ENCODE results near the gene PROCA1.

PROCA1 gene

GRCh38 chr17:28703552-28704218 lies 8.0 kb downstream of the PROCA1 start:
- Histone ChIP-seq H3K79me2 (ENCODE audit: control insufficient read depth, low read length) (no peaks in the 10 kb centered on the region), H3F3A (ENCODE audit: control insufficient read depth, insufficient read depth) (peaks cover 10% of the 10 kb centered on the region), H3K27ac (ENCODE audit: low read depth, low read length) (no peak overlapping the region), H3K4me2 (ENCODE audit: low read length) (no peak overlapping the region), H3K4me1 (ENCODE audit: control insufficient read depth, low read length) (no peaks in the 10 kb centered on the region), H3K27me3 (ENCODE audit: control insufficient read depth, low read length) (no peaks in the 10 kb centered on the region), H3K4me3 (ENCODE audit: low read length) (no peak overlapping the region), H3K9me3 (ENCODE audit: control insufficient read depth, insufficient read depth, low read length) (no peaks in the 10 kb centered on the region), H3K36me3 (ENCODE audit: control insufficient read depth, low read length) (peaks cover 64% of the 10 kb centered on the region), H4K20me1 (ENCODE audit: control insufficient read depth, insufficient read depth, low read depth, low read length) (no peaks in the 10 kb centered on the region), H3K9me2 (replicated peaks; ENCODE audit: control insufficient read depth, low read length) (no peaks in the 10 kb centered on the region)
- TF ChIP-seq, protein P1, sequence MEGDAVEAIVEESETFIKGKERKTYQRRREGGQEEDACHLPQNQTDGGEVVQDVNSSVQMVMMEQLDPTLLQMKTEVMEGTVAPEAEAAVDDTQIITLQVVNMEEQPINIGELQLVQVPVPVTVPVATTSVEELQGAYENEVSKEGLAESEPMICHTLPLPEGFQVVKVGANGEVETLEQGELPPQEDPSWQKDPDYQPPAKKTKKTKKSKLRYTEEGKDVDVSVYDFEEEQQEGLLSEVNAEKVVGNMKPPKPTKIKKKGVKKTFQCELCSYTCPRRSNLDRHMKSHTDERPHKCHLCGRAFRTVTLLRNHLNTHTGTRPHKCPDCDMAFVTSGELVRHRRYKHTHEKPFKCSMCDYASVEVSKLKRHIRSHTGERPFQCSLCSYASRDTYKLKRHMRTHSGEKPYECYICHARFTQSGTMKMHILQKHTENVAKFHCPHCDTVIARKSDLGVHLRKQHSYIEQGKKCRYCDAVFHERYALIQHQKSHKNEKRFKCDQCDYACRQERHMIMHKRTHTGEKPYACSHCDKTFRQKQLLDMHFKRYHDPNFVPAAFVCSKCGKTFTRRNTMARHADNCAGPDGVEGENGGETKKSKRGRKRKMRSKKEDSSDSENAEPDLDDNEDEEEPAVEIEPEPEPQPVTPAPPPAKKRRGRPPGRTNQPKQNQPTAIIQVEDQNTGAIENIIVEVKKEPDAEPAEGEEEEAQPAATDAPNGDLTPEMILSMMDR (IDR thresholded peaks at IDR 0.05; ENCODE audit: low read depth, low read length, poor library complexity, severe bottlenecking), result no peak
- no peak for TF ChIP-seq EZH2phosphoT487 (IDR thresholded peaks at IDR 0.05; ENCODE audit: borderline replicate concordance, low read length)

DNA sequence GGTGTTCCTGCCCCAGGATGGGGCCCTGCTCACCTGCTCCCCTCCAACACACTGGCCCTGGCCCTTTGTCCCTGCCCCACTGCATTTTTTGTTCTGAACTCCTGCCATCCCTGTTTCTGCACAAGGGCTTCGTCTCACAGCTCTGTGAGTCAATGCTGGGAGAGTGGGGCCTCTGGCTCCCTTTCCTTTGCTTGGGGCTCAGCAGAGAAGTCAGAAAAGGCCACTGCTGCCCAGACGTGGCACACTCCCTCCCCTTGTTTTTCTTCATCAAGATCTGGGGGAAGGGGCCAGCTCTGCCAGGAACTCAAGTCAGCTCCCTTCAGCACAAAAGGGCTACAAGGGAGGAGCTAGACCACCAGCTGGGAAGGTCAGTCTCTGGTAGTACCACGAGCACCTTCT lies 8.9 kb downstream of the PROCA1 start:
- Histone ChIP-seq H3K9me2 (replicated peaks; ENCODE audit: control insufficient read depth, low read length) (no peaks in the 10 kb centered on the region), H3K9me3 (ENCODE audit: control insufficient read depth, insufficient read depth, low read length) (no peaks in the 10 kb centered on the region), H3K4me1 (ENCODE audit: control insufficient read depth, low read length) (no peaks in the 10 kb centered on the region), H3K4me3 (ENCODE audit: low read length) (no peak overlapping the region), H3K4me2 (ENCODE audit: low read length) (no peak overlapping the region), H4K20me1 (ENCODE audit: control insufficient read depth, insufficient read depth, low read depth, low read length) (no peaks in the 10 kb centered on the region), H3K27me3 (ENCODE audit: control insufficient read depth, low read length) (no peaks in the 10 kb centered on the region), H3K27ac (ENCODE audit: low read depth, low read length) (no peak overlapping the region), H3F3A (ENCODE audit: control insufficient read depth, insufficient read depth) (peaks cover 8% of the 10 kb centered on the region), H3K79me2 (ENCODE audit: control insufficient read depth, low read length) (no peaks in the 10 kb centered on the region), H3K36me3 (ENCODE audit: control insufficient read depth, low read length) (peaks cover 73% of the 10 kb centered on the region)
- TF ChIP-seq, protein P1 (IDR thresholded peaks at IDR 0.05; ENCODE audit: low read depth, low read length, poor library complexity, severe bottlenecking), result no peak
- TF ChIP-seq EZH2phosphoT487 (IDR thresholded peaks at IDR 0.05; ENCODE audit: borderline replicate concordance, low read length), result no peak

GRCh38 chr17:28702026-28702751 lies 9.5 kb downstream of the PROCA1 start:
- Histone ChIP-seq H3K27me3 (ENCODE audit: control insufficient read depth, low read length) (no peaks in the 10 kb centered on the region), H3K4me3 (ENCODE audit: low read length) (no peak overlapping the region), H3K27ac (ENCODE audit: low read depth, low read length) (no peak overlapping the region), H3K4me2 (ENCODE audit: low read length) (no peak overlapping the region), H3K79me2 (ENCODE audit: control insufficient read depth, low read length) (no peaks in the 10 kb centered on the region), H3F3A (ENCODE audit: control insufficient read depth, insufficient read depth) (peaks cover 2% of the 10 kb centered on the region; the same call in 1 of the 2 replicates), H4K20me1 (ENCODE audit: control insufficient read depth, insufficient read depth, low read depth, low read length) (no peaks in the 10 kb centered on the region), H3K36me3 (ENCODE audit: control insufficient read depth, low read length) (peaks cover 79% of the 10 kb centered on the region), H3K4me1 (ENCODE audit: control insufficient read depth, low read length) (no peaks in the 10 kb centered on the region), H3K9me2 (replicated peaks; ENCODE audit: control insufficient read depth, low read length) (no peaks in the 10 kb centered on the region), H3K9me3 (ENCODE audit: control insufficient read depth, insufficient read depth, low read length) (no peaks in the 10 kb centered on the region)
- TF ChIP-seq, protein P1 (IDR thresholded peaks at IDR 0.05; ENCODE audit: low read depth, low read length, poor library complexity, severe bottlenecking), result no peak
- TF ChIP-seq EZH2phosphoT487 (IDR thresholded peaks at IDR 0.05; ENCODE audit: borderline replicate concordance, low read length), result no peak
